Measurements from ENCODE around the gene ZMYM4. TPM values are rescaled to one million over a fixed set of nuclear protein-coding genes. Genes with fewer than 3 reads are reported as not detected.

The ZMYM4 gene
- total RNA-seq = 93.2 TPM

GRCh38 chr1:35268282-35269200 is at the start of gene ZMYM4:
Gene ZMYM4 (plus strand): TSS chr1:35268709. CDS start chr1:35269047, 338 bp downstream.

Small RNA genes within 50 kb of the gene (small RNA-seq; reads per million reads assigned to genes)
- gene RF00091 = not detected

Other genes with a start within 250 kb of the ZMYM4 start
- 39.9 TPM for gene ZMYM6, start 236.8 kb upstream of the ZMYM4 start, total RNA-seq
- gene ZMYM1, start 189.3 kb upstream of the ZMYM4 start, total RNA-seq = 33.0 TPM
- 340 TPM for gene SFPQ, start 75.6 kb upstream of the ZMYM4 start, total RNA-seq